Adipocyte (in vitro differentiated cells): ENCODE data around the gene MRTFB.

Experiments
- DNase-seq: peaks from one replicate; pipeline ENCODE4 v3.0.0-alpha.2; 2015; ENCODE audit warnings: low read depth
- H3K27me3 ChIP-seq: replicated peaks from 2 replicates; pipeline ENCODE4 v1.7.0; 2013; ENCODE audit warnings: mild to moderate bottlenecking, low read length, moderate library complexity; ENCODE audit not compliant: control insufficient read depth, insufficient read depth
- H3K36me3 ChIP-seq: 2 replicates; pipeline ENCODE4 v1.7.0; 2013; ENCODE audit warnings: low read length, mild to moderate bottlenecking, moderate library complexity; ENCODE audit not compliant: control insufficient read depth, insufficient read depth, severe bottlenecking
- H3K4me1 ChIP-seq: 2 replicates; pipeline ENCODE4 v1.7.0; 2013; ENCODE audit warnings: mild to moderate bottlenecking, low read length, moderate library complexity; ENCODE audit not compliant: control insufficient read depth, insufficient read depth
- H3K4me3 ChIP-seq: 2 replicates; pipeline ENCODE4 v1.7.0; 2013; ENCODE audit warnings: mild to moderate bottlenecking, low read length, moderate library complexity
- H3K9ac ChIP-seq: 2 replicates; pipeline ENCODE4 v1.7.0; 2013; ENCODE audit warnings: mild to moderate bottlenecking, low read length, moderate library complexity
- H3K9me3 ChIP-seq: 2 replicates; pipeline ENCODE4 v1.7.0; 2013; ENCODE audit warnings: mild to moderate bottlenecking, low read length, moderate library complexity; ENCODE audit not compliant: control insufficient read depth

The MRTFB gene

GRCh38 chr16:14196011-14196410, 124.9 kb downstream of the MRTFB start:
- Histone ChIP-seq H3K9me3 (no peaks in the 10 kb centered on the region), H3K27me3 (no peaks in the 10 kb centered on the region), H3K4me3 (no peak overlapping the region), H3K4me1 (no peaks in the 10 kb centered on the region), H3K36me3 (no peaks in the 10 kb centered on the region), H3K9ac (no peak overlapping the region)
- peak; percentile 8 for DNase-seq

GRCh38 chr16:14196539-14196938, 125.4 kb downstream of the MRTFB start:
- H3K27me3 ChIP-seq = no peaks in the 10 kb centered on the region
- no peaks in the 10 kb centered on the region for H3K4me1 ChIP-seq
- no peaks in the 10 kb centered on the region for H3K36me3 ChIP-seq
- H3K4me3 ChIP-seq = no peak overlapping the region
- peak; percentile 2 for DNase-seq
- no peaks in the 10 kb centered on the region for H3K9me3 ChIP-seq
- no peak overlapping the region for H3K9ac ChIP-seq

DNA sequence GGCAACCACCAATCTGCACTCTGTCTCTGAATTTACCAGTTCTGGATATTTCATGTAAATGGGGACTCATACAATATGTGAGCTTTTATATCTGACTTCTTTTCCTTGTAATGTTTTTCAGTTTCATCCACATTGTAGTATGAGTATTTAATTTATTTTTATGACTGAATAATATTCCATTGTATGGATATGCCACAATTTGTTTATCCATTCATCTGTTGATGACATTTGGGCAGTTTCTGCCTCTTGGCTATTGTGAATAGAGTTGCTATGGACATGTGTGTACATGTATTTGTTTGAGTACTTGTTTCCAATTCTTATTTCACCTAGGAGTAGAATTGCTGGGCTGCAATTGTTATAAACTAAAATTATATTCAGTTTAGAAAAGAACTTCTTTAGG, 126.9 kb downstream of the MRTFB start:
- Histone ChIP-seq H3K4me1 (peaks cover 3% of the 10 kb centered on the region), H3K27me3 (no peaks in the 10 kb centered on the region), H3K9ac (no peak overlapping the region), H3K4me3 (no peak overlapping the region), H3K9me3 (no peaks in the 10 kb centered on the region), H3K36me3 (no peaks in the 10 kb centered on the region)
- no peak for DNase-seq

- no peak overlapping the region for H3K4me3 ChIP-seq
- H3K36me3 ChIP-seq = no peaks in the 10 kb centered on the region
- no peaks in the 10 kb centered on the region for H3K27me3 ChIP-seq
- no peak overlapping the region for H3K9ac ChIP-seq
- peaks cover 7% of the 10 kb centered on the region for H3K4me1 ChIP-seq
- H3K9me3 ChIP-seq = no peaks in the 10 kb centered on the region
- DNase-seq = no peak
Measured at GRCh38 chr16:14198572-14198971, 127.5 kb downstream of the MRTFB start.

- H3K4me3 ChIP-seq = no peak overlapping the region
Measured at GRCh38 chr16:14199199-14199598, 128.1 kb downstream of the MRTFB start.

GRCh38 chr16:14199624-14200023, 128.5 kb downstream of the MRTFB start:
- H3K9ac ChIP-seq = no peak overlapping the region
- no peaks in the 10 kb centered on the region for H3K27me3 ChIP-seq
- no peaks in the 10 kb centered on the region for H3K36me3 ChIP-seq
- H3K4me3 ChIP-seq = no peak overlapping the region
- H3K4me1 ChIP-seq = peaks cover 7% of the 10 kb centered on the region
- DNase-seq = peak; percentile 28
- no peaks in the 10 kb centered on the region for H3K9me3 ChIP-seq

More at GRCh38 chr16:14199199-14199598, 128.1 kb downstream of the MRTFB start:
- H3K36me3 ChIP-seq = no peaks in the 10 kb centered on the region
- H3K9ac ChIP-seq = no peak overlapping the region
- no peak for DNase-seq
- H3K4me1 ChIP-seq = peaks cover 7% of the 10 kb centered on the region
- H3K9me3 ChIP-seq = no peaks in the 10 kb centered on the region
- H3K27me3 ChIP-seq = no peaks in the 10 kb centered on the region

GRCh38 chr16:14202095-14202494, 131.0 kb downstream of the MRTFB start:
- peak overlapping the region; percentile 16 for H3K9ac ChIP-seq
- peaks cover 7% of the 10 kb centered on the region for H3K4me1 ChIP-seq
- no peaks in the 10 kb centered on the region for H3K36me3 ChIP-seq
- DNase-seq = no peak
- H3K27me3 ChIP-seq = no peaks in the 10 kb centered on the region
- peak overlapping the region; percentile 58 for H3K4me3 ChIP-seq
- no peaks in the 10 kb centered on the region for H3K9me3 ChIP-seq

DNA sequence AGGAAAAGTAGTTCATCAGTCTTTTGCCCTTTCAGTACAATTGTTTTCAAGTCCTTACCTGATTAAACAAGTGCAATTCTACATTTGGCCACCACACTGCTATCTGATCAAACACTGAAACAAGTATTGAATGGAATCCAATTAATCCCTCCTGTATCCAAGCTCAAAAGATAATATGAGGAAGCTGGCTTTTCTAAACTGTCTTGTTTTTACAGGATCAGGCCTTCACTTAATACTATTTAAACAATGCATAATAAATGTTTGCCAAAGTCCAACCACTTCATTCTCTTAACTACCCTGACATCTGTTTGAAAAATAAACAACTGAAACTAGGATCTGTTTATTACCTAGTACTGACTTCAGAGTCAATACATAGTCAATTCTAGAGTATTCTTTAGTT, 131.6 kb downstream of the MRTFB start:
- H3K27me3 ChIP-seq = no peaks in the 10 kb centered on the region
- peak overlapping the region; percentile 58 for H3K4me3 ChIP-seq
- no peaks in the 10 kb centered on the region for H3K9me3 ChIP-seq
- no peaks in the 10 kb centered on the region for H3K36me3 ChIP-seq
- H3K9ac ChIP-seq = peak overlapping the region; percentile 16
- peaks cover 7% of the 10 kb centered on the region for H3K4me1 ChIP-seq
- peak; percentile 16 for DNase-seq

DNA sequence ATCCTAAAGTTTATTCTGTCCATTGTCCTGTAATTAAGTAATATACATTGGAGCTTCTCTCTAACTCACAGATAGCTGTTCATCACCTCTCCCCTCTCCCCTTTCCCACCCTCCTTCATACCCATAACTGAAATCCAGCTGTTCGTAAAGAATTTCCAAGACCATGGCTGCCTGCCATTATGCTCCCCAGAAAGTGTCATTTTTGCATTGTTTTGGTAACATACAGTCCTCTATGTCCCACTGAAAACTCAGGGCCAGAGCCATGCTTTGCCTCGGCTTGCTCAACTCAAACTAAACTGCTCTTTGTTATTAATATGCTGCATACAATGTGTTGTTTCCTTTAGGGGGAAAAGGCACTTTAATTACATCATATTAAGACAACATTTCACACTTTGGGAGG, 132.0 kb downstream of the MRTFB start:
- H3K4me3 ChIP-seq = no peak overlapping the region
- DNase-seq = no peak
- H3K4me1 ChIP-seq = peaks cover 7% of the 10 kb centered on the region
- H3K27me3 ChIP-seq = no peaks in the 10 kb centered on the region
- H3K9ac ChIP-seq = no peak overlapping the region
- H3K9me3 ChIP-seq = no peaks in the 10 kb centered on the region
- H3K36me3 ChIP-seq = no peaks in the 10 kb centered on the region

GRCh38 chr16:14205666-14206065, 134.5 kb downstream of the MRTFB start:
- no peaks in the 10 kb centered on the region for H3K36me3 ChIP-seq
- no peak for DNase-seq
- H3K9ac ChIP-seq = no peak overlapping the region
- peaks cover 7% of the 10 kb centered on the region for H3K4me1 ChIP-seq
- no peak overlapping the region for H3K4me3 ChIP-seq
- H3K27me3 ChIP-seq = no peaks in the 10 kb centered on the region
- no peaks in the 10 kb centered on the region for H3K9me3 ChIP-seq

- Histone ChIP-seq H3K36me3 (peaks cover 20% of the 10 kb centered on the region), H3K9me3 (no peaks in the 10 kb centered on the region), H3K9ac (no peak overlapping the region), H3K4me1 (no peaks in the 10 kb centered on the region), H3K27me3 (no peaks in the 10 kb centered on the region), H3K4me3 (no peak overlapping the region)
- no peak for DNase-seq
Measured at GRCh38 chr16:14211856-14212543, 140.9 kb downstream of the MRTFB start.

DNA sequence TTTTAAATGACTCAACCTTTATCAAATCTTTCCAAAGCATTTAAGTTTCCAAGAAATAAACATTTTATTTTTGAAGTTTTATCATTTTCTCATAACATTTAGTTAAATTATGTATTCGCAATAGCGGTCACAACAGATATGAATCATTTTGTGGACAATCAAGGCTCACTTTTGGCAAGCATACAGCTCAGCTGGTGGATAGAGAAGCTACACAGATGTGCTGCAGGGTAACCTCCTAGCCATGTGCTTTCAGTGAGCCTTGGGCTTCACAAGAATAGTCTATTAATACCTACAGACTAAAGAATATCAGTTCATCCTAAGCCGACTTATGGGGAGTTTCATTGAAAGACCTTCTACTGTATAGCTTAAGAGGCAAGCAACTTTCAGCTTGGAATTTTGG, 144.8 kb downstream of the MRTFB start:
- Histone ChIP-seq H3K4me3 (no peak overlapping the region), H3K9me3 (no peaks in the 10 kb centered on the region), H3K4me1 (no peaks in the 10 kb centered on the region), H3K36me3 (peaks cover 46% of the 10 kb centered on the region), H3K9ac (no peak overlapping the region), H3K27me3 (no peaks in the 10 kb centered on the region)
- DNase-seq = no peak
